Esophagus mucosa (tissue), 1 donor: Measurements from ENCODE around the gene WASF3. TPM values are rescaled to one million over a fixed set of nuclear protein-coding genes. Genes with fewer than 3 reads are reported as not detected.
"Not testable (repeated sequence)": the region's sequence is repeated elsewhere in the genome, so short reads cannot be mapped to it uniquely, and the experiment has no call there.

Experiments used
- ATAC-seq: fragments of 200-7000 bp; cut with Tn5 transposase; one replicate; pipeline ENCODE4 v1.9.1; 2020
- total RNA-seq: library from RNA; stranded (reverse); gene quantifications from one replicate; pipeline ENCODE4 v1.2.4, GENCODE V29; 2023
- donor health status: DM: yes; HTN: yes; CAD: no.

Gene WASF3
- total RNA-seq, 1 donor from 2014 or later = 2.0 TPM

DNA sequence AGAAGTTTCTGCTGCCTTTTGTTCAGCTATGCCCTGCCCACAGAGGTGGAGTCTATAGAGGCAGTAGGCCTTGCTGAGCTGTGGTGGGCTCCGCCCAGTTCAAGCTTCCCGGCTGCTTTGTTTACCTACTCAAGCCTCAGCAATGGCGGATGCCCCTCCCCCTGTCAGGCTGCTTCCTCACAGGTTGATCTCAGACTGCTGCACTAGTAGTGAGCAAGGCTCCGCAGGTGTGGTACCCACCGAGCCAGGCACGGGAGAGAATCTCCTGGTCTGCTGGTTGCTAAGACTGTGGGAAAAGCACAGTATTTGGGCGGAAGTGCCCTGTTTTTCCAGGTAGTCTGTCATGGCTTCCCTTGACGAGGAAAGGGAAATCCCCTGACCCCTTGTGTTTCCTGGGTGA lies 78.6 kb downstream of the WASF3 start:
- not testable (repeated sequence) for ATAC-seq

DNA sequence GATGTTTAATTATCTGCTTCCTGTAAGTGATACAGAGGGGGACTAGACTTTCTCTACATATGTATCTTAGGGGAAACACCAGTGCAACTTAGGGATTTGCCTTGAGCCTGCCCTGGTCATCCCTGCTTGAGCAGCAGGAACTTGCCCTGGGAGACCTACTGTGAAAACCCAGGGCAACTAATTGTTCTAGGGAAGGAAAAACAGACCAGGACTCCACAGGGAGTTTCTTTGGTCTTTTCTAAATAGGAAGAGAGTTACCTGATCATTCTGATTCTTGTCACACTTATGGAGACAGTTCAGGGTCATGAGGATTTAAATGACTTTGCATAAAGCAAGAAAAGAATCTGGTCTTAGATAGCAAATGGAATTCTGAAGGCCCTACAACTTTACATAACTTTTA lies 89.1 kb downstream of the WASF3 start:
- ATAC-seq = no peak

GRCh38 chr13:26651234-26651633 lies 93.8 kb downstream of the WASF3 start:
- no peak for ATAC-seq

DNA sequence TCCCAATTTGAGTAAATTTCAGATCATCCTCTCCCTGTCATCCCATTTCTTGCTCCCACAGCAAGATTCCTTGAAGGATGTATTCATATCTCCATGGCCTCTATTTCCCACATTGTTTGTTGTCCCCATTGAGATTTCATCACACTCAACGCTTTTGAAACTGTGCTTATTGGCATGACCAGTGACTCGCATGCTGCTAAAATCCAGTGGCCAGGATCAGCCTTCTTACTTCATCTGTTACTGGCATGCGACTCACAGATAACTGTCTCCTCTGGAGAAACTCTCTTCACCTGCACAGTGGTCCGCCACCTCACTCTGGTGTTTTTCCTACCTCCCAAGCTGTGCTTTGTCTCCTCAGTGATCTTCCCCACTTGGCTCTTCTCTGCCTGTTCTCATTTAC lies 95.8 kb downstream of the WASF3 start:
- no peak for ATAC-seq

GRCh38 chr13:26653842-26654241 lies 96.4 kb downstream of the WASF3 start:
- no peak for ATAC-seq

- no peak for ATAC-seq
These were observed 99.4 kb downstream of the WASF3 start for GRCh38 chr13:26656919-26657318.

DNA sequence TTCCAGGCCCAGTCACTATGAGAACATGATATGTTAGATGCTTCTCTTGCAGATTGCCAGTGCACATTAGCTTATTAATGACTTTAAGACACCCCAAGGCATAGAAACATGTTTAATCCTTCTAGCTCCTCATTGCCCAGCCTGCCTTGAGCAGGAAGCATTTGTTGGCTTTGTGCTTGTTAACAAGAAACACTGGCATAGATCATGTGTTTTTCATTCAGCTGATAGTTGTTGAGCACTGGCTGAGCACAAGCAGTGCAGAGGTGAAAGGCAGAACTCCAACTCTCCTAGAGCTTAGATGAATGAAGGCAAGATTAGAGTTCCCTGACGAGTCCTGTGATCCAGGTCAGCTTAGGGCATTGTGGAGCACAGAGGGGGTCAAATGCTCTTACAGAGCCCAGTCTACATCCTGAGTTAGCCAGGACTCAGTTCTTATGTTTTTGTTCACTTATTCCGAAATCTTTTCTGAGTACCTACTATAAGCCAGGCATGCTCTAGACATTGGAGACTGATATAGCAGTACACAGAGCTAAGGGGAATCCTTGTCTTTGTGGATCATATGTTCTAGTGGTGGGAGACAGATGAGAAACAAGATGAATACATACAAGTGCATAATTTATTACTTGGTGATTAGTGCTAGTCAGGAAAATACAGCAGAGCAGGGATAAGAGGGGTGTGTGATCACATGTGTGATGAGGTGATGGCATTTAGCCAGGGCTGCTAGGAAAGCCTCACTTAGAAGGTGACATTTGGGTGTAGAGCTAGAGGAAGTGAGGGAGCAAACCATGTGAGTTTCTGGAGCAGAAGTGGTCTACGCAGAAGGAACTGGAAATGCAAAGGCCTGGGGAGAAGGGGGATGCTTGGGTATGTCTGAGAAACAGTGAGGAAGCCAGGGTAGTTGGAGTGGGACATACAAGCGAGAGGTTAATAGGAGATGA lies 101.2 kb downstream of the WASF3 start:
- no peak for ATAC-seq

GRCh38 chr13:26660185-26660584 lies 102.7 kb downstream of the WASF3 start:
- ATAC-seq = no peak

DNA sequence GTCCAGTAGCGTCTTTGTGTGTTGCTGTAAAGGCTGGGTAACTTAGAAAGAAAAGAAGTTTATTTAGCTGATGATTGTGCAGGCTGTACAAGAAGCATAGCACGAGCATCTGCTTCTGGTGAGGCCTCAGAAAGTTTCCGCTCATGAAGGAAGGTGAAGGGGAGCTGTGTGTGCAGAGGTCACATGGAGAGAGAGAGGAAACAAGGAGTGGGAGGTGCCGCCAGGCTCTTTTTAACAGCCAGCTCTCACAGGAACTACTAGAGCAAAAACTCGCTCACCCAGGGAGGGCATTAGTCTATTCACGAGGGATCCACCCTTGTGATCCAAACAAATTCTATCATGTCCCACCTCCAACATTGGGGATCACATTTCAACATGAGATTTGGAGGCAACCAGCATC lies 103.3 kb downstream of the WASF3 start:
- no peak for ATAC-seq

DNA sequence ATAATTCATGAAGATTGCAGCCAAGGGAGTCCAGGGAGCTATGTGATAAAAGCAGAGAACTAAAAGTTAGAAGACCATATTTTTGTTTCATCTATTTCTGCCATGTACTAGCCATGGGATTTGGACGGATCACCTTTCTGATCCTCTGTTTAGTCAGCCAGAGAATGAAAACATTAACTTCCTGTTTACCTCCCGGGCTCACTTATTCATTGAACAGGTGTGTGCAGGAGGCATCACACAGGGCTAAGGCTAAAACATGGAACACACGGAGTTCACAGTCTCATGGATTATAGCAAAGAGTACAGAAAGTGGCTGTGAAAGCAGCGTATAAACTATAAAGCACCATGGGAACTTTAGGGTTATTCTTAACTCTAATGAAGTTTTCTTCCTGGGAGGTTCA lies 106.3 kb downstream of the WASF3 start:
- ATAC-seq = peak; percentile 38

DNA sequence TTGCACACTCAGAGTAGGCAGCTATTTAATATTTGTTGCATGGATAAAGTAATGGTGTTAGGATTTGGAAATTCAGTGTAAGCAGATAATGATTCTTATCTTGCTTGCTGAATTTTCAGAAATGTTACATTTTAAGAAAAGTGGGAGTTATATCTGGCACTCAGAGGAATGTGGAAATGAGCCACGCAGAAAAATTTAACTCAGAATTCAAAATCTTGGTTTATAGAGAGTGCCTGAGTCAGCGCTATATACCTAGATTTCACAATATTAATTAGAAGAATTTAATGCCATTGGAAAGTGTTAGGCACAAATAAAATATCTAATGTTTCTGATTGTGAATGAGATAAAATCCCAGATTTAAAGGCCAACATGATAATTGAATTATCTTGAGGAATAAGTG lies 106.8 kb downstream of the WASF3 start:
- ATAC-seq = no peak

DNA sequence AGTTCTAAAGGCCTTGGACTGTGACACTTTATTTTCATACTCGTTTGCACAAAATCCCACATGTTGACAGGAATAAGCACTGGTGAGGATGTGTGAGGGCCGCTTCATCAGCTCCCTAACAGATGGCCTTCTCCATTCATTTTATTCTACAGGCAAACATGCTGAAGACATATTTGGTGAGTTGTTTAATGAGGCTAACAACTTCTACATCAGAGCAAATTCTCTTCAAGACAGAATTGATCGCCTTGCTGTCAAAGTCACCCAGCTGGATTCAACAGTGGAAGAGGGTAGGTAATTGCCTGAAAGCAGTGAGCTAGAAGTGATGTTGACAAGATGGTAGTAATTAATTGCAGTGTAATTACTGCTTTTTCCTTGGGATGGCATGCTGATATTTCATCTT lies 107.4 kb downstream of the WASF3 start:
- no peak for ATAC-seq

DNA sequence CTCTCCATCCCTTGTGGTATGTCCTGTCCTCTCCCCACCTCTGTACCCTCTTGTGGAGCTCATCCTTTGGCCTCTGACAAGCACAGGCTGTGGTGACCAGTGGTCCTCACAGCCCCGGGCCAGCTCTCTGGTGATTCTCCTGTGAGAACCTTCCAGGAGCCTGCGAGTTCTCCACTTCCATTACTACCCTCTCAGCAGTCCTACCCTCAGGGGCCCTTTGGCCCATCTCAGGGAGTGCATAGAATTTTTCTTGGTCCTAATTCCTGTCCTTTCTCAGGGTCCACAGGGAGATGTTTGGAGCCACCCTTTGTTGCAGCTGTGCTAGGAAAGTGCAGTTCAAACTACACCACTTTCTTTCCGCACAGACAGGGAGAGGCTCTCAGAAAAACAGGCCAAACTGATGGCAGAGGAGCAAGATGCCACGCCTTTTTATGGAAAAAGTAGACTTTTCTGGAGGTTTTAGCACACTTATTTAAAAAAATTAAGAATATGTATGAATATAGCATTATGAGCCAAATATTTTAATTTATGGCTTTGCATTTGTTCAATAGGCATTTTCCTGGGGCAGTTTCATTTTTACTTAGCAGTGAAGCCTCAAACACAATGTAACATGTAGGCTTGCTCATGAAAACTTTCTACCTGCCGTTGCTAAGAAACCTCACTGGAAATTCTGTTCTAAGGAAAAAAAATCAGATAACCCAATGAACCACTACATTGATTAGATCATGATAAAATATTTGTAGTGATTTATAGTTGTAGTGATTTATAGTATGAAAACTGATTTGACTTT lies 111.1 kb downstream of the WASF3 start:
- no peak for ATAC-seq

GRCh38 chr13:26673890-26674289 lies 116.4 kb downstream of the WASF3 start:
- no peak for ATAC-seq

DNA sequence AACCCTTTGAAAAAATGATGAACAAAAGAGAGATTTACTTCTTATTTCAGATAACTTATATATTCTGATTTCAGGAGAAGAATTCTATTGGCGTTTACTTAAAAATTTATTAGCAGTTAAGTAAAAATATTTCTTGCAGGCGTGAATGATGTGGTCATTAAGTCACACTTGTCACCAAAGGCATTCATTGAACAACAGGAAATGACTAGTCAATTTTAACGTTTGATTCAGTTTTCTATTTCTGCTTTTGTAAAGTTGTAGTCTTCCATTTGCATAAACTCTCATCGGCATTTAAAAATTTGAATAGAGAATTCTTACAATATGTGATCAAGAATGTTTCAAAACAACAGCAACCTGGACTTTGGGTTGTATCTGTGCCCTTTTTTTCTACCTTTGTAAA lies 119.7 kb downstream of the WASF3 start:
- no peak for ATAC-seq

GRCh38 chr13:26678330-26678729 lies 120.8 kb downstream of the WASF3 start:
- ATAC-seq = no peak

DNA sequence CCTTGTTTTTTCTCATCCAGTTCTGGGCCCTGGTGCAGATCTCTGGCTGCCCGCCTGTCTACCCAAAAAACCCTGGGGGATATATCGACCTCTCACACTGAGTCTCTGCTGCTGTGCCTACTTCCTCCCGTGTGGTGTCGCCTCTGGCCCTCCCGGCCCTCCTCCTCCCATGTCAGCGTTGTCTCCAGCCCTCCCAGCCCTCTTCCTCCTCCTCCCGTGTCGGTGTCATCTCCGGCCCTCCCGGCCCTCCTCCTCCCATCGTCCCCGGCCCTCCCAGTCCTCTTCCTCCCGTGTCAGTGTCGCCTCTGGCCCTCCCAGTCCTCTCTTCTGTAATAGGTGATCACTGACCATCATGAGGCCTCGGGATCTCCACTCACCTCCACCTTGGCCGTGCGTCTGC lies 121.3 kb downstream of the WASF3 start:
- no peak for ATAC-seq

- no peak for ATAC-seq
These were observed 122.1 kb downstream of the WASF3 start for GRCh38 chr13:26679411-26680122.

DNA sequence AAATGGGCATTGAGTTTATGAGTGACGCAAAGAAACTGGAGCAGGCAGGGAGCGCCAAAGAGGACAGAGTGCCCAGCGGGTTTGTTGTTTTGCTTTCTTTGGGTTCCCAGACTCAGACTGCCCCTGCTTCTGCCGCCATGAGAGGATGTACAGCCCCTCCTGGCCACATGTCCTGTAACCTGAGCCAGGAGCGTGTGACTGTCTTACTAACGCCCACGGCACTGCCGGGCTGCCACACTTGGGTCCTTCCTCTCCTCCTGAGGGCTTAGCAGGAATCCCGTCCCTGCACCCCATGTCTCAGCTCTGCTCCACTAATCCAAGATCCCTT lies 122.6 kb downstream of the WASF3 start:
- no peak for ATAC-seq

DNA sequence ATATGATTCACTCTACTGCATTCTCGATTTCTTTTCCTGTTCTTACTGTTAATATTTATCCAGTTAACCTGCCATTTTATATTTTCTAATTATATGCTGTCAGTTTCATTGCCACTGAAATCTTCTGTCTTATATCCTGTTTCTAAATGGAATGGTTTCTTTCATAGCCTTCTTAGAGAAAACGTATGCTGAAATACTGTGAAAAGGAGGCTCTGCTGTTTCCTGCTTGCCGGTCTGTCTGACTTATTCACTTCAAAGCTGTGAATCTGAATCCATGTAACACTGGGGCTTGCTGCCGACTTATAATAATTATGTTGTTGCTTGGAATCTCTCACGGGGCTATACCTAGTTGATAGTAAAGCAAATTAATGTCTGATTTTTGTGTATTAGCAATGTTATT lies 123.1 kb downstream of the WASF3 start:
- ATAC-seq = no peak

GRCh38 chr13:26681036-26681435 lies 123.6 kb downstream of the WASF3 start:
- no peak for ATAC-seq

DNA sequence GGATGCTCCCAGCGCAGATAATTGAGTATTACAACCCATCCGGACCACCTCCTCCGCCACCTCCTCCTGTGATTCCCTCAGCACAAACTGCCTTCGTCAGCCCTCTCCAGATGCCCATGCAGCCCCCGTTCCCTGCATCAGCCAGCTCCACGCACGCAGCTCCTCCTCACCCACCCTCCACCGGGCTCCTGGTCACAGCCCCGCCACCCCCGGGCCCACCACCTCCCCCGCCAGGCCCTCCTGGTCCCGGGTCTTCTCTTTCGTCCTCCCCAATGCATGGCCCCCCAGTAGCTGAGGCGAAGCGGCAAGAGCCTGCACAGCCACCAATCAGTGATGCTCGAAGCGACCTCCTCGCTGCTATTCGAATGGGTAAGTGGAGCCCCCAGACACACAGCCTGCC lies 125.1 kb downstream of the WASF3 start:
- ATAC-seq = no peak

DNA sequence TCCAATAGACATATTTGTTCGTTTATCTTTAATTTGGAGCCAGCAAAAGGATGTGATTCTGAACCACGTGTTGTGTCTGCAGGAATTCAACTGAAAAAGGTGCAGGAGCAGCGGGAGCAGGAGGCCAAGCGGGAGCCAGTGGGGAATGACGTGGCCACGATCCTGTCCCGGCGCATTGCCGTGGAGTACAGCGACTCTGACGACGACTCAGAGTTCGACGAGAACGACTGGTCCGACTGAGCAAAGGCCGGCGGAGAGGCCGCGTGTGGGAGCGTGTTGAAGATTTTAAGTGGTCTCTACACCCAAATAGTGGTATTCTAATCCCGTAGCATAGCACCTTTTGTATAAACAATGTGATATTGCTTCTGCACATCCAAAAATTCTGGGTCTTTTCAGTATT lies 128.1 kb downstream of the WASF3 start:
- no peak for ATAC-seq
